RKO (cell line): Measurements from ENCODE around the gene FXYD3.
A peak's percentile ranks its signal among the peaks of the same experiment; 100 is the strongest.
"Not testable (repeated sequence)": the region's sequence is repeated elsewhere in the genome, so short reads cannot be mapped to it uniquely, and the experiment has no call there.

Experiments used
- DNase-seq: peaks from one replicate; pipeline ENCODE4 v3.0.0-alpha.2; 2016; ENCODE audit warnings: low spot score

The FXYD3 gene

DNA sequence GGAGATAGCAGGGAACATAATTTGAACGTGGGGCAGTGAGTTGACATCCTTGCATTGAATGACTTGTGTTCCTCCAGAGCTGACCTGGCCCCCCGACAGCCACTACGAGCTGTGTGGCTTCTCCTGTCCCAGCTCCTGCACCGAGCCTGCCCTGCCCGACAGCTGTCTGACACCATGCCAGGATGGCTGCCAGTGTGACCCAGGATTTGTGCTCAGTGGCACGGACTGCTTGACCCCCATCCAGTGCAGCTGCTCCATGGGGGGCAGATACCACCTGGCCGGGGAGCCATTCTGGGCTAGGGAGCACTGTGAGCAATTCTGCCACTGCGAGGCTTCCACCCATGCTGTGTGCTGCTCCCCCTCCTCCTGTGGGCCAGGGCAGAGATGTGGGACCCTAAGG is 29.2 kb upstream of the FXYD3 start:
- no peak for DNase-seq

- DNase-seq = no peak
Measured at GRCh38 chr19:35087393-35087792, 28.2 kb upstream of the FXYD3 start.

GRCh38 chr19:35088131-35088913 is 27.3 kb upstream of the FXYD3 start:
- DNase-seq = peak; percentile 79

DNA sequence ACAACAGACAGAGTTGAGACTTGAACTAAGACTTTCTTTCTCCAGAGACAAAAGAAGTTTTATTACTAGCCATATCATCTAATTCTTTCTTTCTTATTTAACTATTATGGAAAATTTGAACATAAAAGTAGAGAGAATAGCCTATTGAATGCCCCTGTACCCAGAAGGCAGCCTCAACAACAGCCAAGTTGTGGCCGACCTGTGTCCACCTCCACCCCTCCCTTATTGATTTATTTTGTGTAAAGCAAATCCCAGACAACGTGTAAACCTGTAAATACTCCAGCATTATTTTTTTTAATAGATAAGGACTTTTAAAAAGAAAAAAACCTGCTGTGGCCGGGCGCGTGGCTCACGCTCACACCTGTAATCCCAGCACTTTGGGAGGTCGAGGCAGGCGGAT is 26.1 kb upstream of the FXYD3 start:
- no peak for DNase-seq

DNA sequence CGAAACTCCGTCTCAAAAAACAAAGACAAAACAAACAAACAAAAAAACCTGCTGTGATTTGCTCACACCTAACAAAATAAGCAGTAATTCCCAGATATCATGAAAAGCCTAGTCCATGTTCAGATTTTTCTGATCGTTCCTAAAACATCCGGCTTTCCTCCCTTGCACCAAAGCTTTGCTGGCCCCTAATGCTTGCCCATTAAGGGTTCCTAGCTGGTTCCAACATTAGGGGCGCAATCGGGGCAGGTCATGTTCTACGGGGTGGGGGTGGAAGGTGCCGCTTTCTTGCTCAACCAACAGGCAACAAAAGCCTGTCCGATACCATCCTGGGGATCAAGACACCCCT is 25.5 kb upstream of the FXYD3 start:
- no peak for DNase-seq

DNA sequence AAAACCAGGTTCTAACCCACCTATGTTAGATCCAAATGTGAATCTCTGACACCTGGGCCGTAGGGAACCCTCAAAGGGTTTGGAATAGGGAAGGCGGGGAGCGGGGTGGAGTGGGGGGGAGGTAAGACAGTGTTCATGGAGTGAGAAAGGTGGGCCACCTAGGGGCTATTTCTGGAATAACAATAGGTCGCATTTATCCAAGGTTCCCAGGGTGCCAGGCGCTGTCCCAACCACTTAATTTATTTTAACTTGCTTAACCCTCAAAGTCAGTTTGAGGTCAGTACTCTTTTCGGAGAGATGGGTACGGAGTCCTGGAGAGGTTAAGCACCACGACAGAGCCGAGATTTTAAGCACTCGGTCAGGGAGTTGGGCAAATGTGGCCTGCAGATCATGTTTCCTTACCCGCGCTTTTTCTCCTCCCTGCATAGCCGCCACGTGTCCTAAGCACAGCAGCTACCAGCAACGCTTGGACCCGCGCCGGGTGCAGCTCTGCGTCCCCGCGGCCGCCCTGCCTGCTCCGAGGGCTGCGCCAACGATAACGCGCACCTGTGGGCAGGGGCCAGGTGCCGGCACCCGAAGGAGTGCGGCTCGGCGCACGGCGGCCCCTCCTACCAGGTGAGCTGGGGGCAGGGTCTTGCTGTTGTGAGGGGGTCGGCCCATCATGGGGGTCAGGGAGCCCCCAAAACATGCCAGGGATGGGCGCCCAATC is 25.0 kb upstream of the FXYD3 start:
- DNase-seq = peak; percentile 66

DNA sequence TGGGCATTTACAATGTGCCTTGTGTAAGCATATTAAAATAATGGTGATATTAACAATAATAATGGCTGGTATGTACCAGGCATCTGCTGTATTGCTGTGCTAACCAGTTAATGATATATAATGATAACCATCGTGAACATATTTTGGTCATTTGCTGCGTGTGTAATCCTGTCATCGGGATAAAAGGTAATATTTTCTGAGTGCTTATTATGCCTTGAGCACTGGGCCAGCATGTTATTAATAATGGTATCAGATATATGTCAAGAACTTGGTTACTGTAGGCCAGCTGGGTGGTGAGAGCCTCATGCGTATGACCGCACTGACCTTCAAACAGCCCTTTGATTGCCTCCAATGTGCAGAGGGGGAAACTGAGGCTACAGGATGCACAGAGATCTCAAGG is 22.2 kb upstream of the FXYD3 start:
- no peak for DNase-seq

DNA sequence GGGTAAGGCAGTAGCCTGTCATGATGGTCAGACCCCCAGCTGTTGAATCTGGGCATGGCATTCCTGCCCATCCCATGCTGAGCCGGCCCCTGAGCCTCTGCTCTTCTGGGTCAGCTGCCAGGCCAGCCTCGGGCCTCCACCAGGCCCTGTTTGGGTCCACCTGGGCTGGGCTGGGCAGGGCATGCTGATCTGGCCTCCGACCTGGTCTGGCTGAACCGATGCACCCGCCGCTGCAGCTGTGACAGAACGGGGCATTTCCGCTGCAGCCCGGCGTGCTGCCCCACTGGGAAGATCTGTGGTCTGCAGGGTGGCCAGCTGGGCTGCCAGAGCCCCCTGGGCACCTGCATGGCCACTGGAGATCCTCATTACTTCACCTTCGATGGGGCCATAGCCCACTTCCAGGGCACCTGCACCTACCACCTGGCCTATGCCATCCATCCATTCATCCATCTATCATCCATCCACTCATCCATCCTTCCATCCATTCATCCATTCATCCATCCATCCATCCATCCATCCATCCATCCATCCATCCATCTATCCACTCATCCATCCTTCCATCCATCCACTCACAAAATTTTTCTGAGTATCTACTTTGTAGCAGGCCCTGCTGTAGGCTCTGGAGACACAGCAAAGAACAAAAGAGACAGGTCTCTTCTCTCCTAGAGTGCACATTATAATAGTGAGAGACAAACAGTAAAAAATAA is 21.5 kb upstream of the FXYD3 start:
- no peak for DNase-seq

- DNase-seq = no peak
Measured at GRCh38 chr19:35094656-35095055, 21.0 kb upstream of the FXYD3 start.

DNA sequence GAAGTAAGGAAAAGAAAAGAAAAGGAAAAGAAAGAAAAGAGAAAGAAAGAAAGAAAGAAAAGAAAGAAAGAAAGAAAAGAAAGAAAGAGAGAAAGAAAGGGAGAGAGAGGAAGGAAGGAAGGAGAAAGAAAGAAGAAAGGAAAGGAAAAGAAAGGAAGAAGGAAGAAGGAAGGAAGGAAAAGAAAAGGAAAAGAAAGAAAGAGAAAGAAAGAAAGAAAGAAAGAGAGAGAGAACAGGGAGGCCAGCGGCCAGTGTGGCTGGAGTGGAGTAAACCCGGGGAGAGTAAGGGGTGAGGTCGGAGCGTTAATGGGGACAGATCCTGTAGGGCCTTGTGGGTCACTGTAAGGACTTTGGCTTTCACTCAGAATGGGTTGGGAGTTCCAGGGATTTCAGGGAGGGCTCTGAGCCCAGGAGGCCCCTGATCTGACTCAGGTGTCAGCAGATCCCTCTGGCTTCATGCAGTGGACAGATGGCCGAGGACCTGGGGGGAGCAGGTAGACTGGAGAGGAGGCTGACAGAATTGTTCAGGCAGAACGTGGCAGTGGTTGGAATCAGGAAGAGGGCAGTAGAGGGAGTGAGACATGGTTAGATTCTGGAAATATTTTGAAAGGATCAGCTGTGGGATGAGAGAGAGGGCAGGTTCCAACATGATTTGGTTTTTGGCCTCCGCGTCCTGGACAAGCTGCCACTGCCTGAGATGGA is 19.8 kb upstream of the FXYD3 start:
- no peak for DNase-seq

- DNase-seq = no peak
Measured at GRCh38 chr19:35098413-35099049, 17.1 kb upstream of the FXYD3 start.

DNA sequence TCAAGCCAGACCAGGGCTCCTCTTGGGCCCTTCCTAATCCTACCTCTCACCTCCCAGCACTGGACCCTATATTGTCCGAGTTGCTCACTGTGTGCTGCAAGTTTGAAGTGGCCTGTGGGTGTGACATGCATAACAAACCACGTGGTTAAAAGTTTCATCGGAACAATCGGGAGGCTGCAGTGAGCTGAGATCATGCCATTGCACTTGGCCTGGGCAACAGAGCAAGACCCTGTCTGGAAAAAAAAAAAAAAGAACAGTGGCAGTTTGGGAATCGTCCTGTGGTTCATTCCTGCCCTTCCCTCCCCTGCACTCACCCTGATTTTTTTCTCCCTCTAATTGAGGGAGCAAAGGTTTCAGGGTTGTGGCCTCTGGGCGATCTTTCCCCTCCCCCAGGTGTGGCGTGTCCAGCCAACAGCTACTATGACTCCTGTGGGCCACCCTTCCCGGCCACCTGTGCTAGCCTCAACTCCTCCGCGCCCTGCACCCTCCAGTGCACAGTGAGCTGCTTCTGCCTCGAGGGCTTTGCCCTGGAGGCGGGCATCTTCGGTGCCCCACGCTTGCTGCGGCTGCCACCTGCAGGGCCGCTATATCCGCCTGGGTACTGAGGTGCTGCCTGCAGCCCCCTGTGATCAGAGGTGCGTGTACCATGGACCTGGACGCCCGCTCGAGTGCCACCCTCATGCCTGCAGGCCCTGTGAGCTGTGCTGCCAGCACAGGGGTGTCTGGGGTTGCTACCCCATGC is 16.3 kb upstream of the FXYD3 start:
- no peak for DNase-seq

DNA sequence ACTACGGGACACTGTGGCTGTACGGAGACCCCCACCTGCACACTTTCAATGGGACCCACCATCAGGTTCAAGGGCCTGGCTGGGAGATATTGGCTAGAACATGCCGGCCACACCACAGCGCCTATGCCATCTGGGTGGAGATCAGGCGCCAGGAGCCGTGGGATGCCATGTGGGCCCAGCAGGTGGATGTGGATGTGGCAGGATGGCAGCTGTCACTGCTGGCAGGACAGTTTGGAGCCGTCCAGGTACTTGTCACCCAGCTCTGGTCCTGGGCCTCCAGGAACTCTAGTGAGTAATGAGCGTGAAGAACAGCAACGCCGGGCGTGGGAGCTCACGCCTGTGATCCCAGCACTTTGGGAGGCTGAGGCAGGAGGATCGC is 15.7 kb upstream of the FXYD3 start:
- no peak for DNase-seq

GRCh38 chr19:35100588-35101533 is 14.8 kb upstream of the FXYD3 start:
- no peak for DNase-seq

DNA sequence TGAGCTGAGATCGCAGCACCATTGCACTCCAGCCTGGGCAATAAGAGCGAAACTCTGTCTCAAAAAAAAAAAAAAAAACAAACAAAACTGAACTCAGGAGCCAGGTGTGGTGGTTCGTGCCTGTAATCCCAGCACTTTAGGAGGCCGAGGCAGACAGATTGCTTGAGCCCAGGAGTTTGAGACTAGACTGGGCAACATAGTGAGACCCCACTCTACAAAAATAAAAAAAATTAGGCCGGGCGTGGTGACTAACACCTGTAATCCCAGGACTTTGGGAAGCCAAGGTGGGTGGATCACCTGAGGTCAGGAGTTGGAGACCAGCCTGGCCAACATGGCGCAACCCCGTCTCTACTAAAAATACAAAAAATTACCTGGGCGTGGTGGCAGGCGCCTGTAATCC is 13.7 kb upstream of the FXYD3 start:
- not testable (repeated sequence) for DNase-seq

- not testable (repeated sequence) for DNase-seq
Measured at GRCh38 chr19:35103614-35104013, 12.0 kb upstream of the FXYD3 start.

GRCh38 chr19:35104361-35104760 is 11.3 kb upstream of the FXYD3 start:
- DNase-seq = no peak

- DNase-seq = no peak
Measured at GRCh38 chr19:35105047-35105410, 10.6 kb upstream of the FXYD3 start.

- DNase-seq = no peak
Measured at GRCh38 chr19:35105411-35106290, 10.0 kb upstream of the FXYD3 start.

GRCh38 chr19:35106291-35106583 is 9.4 kb upstream of the FXYD3 start:
- DNase-seq = no peak
